ENCODE data around the gene CORO7. TPM values are rescaled to one million over a fixed set of nuclear protein-coding genes. Genes with fewer than 3 reads are reported as not detected.

The CORO7 gene
- total and polyA plus RNA-seq, 9 of the 15 experiments (the other 6 are each of a cell fraction or from before 2014, with no cell fraction given) = 0.45 to 77.2 (median 18.7) TPM

DNA sequence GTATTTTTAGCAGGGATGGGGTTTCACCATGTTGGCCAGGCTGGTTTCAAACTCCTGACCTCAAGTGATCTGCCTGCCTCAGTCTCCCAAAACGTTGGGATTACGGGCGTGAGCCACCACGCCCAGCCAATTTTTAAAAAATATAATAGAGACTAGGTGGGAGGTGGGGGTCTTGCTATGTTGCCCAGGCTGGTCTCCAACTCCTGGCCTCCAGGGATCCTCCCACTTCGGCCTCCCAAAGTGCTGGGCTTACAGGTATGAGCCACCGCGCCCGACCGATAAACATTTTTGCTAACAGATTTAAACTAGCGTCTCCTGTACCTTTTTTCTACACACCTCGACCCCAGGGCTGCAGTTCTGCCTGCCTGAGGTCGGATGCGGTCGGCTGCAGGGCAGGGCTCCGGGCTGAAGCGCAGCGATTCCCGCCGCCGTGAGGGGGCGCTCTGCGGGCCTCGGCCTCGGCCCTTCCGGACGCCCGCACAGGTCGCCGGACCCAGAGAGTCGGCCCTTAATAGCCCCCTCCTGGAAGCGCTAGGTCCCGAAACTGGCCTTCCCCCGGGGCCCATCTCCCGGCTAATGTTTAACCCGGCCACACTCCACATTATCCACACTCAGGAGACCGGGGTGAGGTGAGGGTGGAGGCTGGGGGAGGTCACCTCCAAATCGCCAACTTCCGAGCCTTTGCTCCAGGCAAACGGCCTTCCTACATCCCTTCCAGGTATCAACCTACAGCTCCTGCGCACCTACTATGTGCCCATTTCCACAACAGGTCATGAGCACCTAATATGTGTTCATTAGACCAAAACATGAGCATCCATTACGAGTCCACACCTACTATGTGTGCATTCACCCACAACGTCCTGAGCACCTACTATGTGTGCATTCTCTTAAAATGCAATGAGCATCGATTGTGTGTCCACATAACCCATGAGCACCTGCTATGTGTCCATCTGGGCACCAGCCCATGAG is 102.5 kb downstream of the CORO7 start (continued):
- TF ChIP-seq LCOR (CRISPR knock-in tag; IDR thresholded peaks at IDR 0.05) = peak; percentile 16; the same call in 1 of the 2 replicates
- TF ChIP-seq SMC3 (conservative IDR thresholded peaks at IDR 0.05; ENCODE audit: insufficient read depth, low read depth, low read length) = 0 out of 2 replicates have a peak, but pooled peaks have one; percentile 5
- TF ChIP-seq, protein P1, sequence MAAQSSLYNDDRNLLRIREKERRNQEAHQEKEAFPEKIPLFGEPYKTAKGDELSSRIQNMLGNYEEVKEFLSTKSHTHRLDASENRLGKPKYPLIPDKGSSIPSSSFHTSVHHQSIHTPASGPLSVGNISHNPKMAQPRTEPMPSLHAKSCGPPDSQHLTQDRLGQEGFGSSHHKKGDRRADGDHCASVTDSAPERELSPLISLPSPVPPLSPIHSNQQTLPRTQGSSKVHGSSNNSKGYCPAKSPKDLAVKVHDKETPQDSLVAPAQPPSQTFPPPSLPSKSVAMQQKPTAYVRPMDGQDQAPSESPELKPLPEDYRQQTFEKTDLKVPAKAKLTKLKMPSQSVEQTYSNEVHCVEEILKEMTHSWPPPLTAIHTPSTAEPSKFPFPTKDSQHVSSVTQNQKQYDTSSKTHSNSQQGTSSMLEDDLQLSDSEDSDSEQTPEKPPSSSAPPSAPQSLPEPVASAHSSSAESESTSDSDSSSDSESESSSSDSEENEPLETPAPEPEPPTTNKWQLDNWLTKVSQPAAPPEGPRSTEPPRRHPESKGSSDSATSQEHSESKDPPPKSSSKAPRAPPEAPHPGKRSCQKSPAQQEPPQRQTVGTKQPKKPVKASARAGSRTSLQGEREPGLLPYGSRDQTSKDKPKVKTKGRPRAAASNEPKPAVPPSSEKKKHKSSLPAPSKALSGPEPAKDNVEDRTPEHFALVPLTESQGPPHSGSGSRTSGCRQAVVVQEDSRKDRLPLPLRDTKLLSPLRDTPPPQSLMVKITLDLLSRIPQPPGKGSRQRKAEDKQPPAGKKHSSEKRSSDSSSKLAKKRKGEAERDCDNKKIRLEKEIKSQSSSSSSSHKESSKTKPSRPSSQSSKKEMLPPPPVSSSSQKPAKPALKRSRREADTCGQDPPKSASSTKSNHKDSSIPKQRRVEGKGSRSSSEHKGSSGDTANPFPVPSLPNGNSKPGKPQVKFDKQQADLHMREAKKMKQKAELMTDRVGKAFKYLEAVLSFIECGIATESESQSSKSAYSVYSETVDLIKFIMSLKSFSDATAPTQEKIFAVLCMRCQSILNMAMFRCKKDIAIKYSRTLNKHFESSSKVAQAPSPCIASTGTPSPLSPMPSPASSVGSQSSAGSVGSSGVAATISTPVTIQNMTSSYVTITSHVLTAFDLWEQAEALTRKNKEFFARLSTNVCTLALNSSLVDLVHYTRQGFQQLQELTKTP (IDR thresholded peaks at IDR 0.05; ENCODE audit: low read depth in 1 of 2, partially characterized antibody in 2 of 2) = no peak
- TF ChIP-seq, protein P2, sequence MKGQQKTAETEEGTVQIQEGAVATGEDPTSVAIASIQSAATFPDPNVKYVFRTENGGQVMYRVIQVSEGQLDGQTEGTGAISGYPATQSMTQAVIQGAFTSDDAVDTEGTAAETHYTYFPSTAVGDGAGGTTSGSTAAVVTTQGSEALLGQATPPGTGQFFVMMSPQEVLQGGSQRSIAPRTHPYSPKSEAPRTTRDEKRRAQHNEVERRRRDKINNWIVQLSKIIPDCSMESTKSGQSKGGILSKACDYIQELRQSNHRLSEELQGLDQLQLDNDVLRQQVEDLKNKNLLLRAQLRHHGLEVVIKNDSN (CRISPR knock-in tag; IDR thresholded peaks at IDR 0.05) = no peak; the same call in 1 of the 2 replicates
- peak; percentile 86 for TF ChIP-seq ADNP (tag; IDR thresholded peaks at IDR 0.05)
- peak; percentile 73 for TF ChIP-seq BCOR (IDR thresholded peaks at IDR 0.05)
- TF ChIP-seq, protein P3, sequence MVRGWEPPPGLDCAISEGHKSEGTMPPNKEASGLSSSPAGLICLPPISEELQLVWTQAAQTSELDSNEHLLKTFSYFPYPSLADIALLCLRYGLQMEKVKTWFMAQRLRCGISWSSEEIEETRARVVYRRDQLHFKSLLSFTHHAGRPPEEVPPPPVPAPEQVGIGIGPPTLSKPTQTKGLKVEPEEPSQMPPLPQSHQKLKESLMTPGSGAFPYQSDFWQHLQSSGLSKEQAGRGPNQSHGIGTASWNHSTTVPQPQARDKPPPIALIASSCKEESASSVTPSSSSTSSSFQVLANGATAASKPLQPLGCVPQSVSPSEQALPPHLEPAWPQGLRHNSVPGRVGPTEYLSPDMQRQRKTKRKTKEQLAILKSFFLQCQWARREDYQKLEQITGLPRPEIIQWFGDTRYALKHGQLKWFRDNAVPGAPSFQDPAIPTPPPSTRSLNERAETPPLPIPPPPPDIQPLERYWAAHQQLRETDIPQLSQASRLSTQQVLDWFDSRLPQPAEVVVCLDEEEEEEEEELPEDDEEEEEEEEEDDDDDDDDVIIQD (CRISPR knock-in tag; IDR thresholded peaks at IDR 0.05) = no peak
- peak; percentile 47 to 66; a peak in 1 of 4 replicates for TF ChIP-seq MAZ (CRISPR knock-in tag; conservative IDR thresholded peaks at IDR 0.05 in 1 of 2, IDR thresholded peaks at IDR 0.05 in 1 of 2)
- no peak for TF ChIP-seq ZNF347 (CRISPR knock-in tag; IDR thresholded peaks at IDR 0.05; ENCODE audit: low read depth)
- TF ChIP-seq NRF1 (conservative IDR thresholded peaks at IDR 0.05 in 1 of 2, IDR thresholded peaks at IDR 0.05 in 1 of 2) = peak; percentile 34 to 37; a peak in 2 of 4 replicates
- TF ChIP-seq NR2C1 (IDR thresholded peaks at IDR 0.05) = no peak
- TF ChIP-seq NR2C1 (tag; IDR thresholded peaks at IDR 0.05) = peak; percentile 14; the same call in 1 of the 2 replicates
- no peak for TF ChIP-seq SREBF2 (CRISPR knock-in tag; IDR thresholded peaks at IDR 0.05)
- peak; percentile 97 for TF ChIP-seq CHD4 (IDR thresholded peaks at IDR 0.05; ENCODE audit: insufficient read depth, insufficient replicate concordance, low read depth, low read length, poor library complexity, severe bottlenecking)
- TF ChIP-seq RUNX1 (IDR thresholded peaks at IDR 0.05; ENCODE audit: low read depth) = no peak
- TF ChIP-seq, protein P4, sequence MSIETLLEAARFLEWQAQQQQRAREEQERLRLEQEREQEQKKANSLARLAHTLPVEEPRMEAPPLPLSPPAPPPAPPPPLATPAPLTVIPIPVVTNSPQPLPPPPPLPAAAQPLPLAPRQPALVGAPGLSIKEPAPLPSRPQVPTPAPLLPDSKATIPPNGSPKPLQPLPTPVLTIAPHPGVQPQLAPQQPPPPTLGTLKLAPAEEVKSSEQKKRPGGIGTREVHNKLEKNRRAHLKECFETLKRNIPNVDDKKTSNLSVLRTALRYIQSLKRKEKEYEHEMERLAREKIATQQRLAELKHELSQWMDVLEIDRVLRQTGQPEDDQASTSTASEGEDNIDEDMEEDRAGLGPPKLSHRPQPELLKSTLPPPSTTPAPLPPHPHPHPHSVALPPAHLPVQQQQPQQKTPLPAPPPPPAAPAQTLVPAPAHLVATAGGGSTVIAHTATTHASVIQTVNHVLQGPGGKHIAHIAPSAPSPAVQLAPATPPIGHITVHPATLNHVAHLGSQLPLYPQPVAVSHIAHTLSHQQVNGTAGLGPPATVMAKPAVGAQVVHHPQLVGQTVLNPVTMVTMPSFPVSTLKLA (conservative IDR thresholded peaks at IDR 0.05) = no peak

Data from K562 (cell line).